H1 (cell line): Measurements from ENCODE around the gene TMEM151B. TPM values are rescaled to one million over a fixed set of nuclear protein-coding genes. Genes with fewer than 3 reads are reported as not detected.

Experiments
- CTCF ChIA-PET: fragments of 300-600 bp; sonication (Branson Sonifier 250); formaldehyde crosslinking; loops from one replicate; lab custom pipeline; 2021; ENCODE audit not compliant: partially characterized antibody; lab: Charles Lee
- POLR2A ChIA-PET: fragments of 300-600 bp; sonication (Branson Sonifier 250); formaldehyde crosslinking; loops from one replicate; lab custom pipeline; 2021; ENCODE audit warnings: inconsistent platforms; ENCODE audit not compliant: partially characterized antibody; lab: Charles Lee
- DNase-seq, 2 experiments: peaks; one replicate each; pipeline versions ENCODE4 v3.0.0 to v3.0.0-alpha.2; 2010 to 2022; ENCODE audit warnings: low spot score in 2 of 2, low read depth in 1 of 2, mixed read lengths in 1 of 2
- FAIRE-seq: peaks from 2 replicates; lab custom pipeline; 2011; peaks lifted over from hg19 to GRCh38; lab: Jason Lieb, UNC
- H2AFZ ChIP-seq: 2 replicates; pipeline ENCODE4 v1.8.1; 2012; ENCODE audit warnings: low read length, inconsistent platforms
- H2AK5ac ChIP-seq: 2 replicates; pipeline ENCODE4 v1.6.1; 2013; ENCODE audit warnings: low read depth, low read length
- H2BK120ac ChIP-seq: replicated peaks from 2 replicates; pipeline ENCODE3; 2013; ENCODE audit warnings: low read depth, low read length, inconsistent platforms
- H2BK12ac ChIP-seq: 2 replicates; pipeline ENCODE4 v1.6.1; 2013; ENCODE audit warnings: low read depth, low read length
- H2BK15ac ChIP-seq: 2 replicates; pipeline ENCODE4 v1.6.1; 2013; ENCODE audit warnings: low read length
- H2BK20ac ChIP-seq: 2 replicates; pipeline ENCODE4 v1.6.1; 2013; ENCODE audit warnings: low read length
- H2BK5ac ChIP-seq: 2 replicates; pipeline ENCODE4 v1.6.1; 2013; ENCODE audit warnings: low read depth, low read length
- H3K14ac ChIP-seq: 2 replicates; pipeline ENCODE4 v1.6.1; 2013; ENCODE audit warnings: inconsistent platforms; ENCODE audit not compliant: insufficient read length
- H3K18ac ChIP-seq: 2 replicates; pipeline ENCODE4 v1.6.1; 2013; ENCODE audit warnings: low read length; ENCODE audit errors: extremely low read depth
- H3K23ac ChIP-seq: 2 replicates; pipeline ENCODE4 v1.6.1; 2013; ENCODE audit warnings: inconsistent platforms; ENCODE audit not compliant: insufficient read length
- H3K23me2 ChIP-seq: 2 replicates; pipeline ENCODE4 v1.6.1; 2013; ENCODE audit warnings: low read depth, low read length
- H3K27ac ChIP-seq: 2 replicates; pipeline ENCODE4 v1.6.1; 2011; ENCODE audit warnings: low read depth, low read length, inconsistent platforms
- H3K27me3 ChIP-seq, 4 experiments: replicated peaks in 1 of 4; 1 replicate in 1 of 4; 2 replicates in 3 of 4; pipeline versions ENCODE4 v1.6.1 to v1.8.1; 2011 to 2013; ENCODE audit warnings: low read length in 3 of 4, mild to moderate bottlenecking in 3 of 4, inconsistent platforms in 2 of 4, mixed read lengths in 2 of 4, moderate library complexity in 1 of 4; ENCODE audit not compliant: control insufficient read depth in 3 of 4, insufficient read depth in 3 of 4; ENCODE audit errors: extremely low read depth in 1 of 4
- H3K36me3 ChIP-seq, 4 experiments: 2 replicates each; pipeline versions ENCODE4 v1.6.1 to v1.8.1; 2011 to 2013; ENCODE audit warnings: mild to moderate bottlenecking in 4 of 4, low read length in 3 of 4, moderate library complexity in 2 of 4, control low read depth in 1 of 4, inconsistent platforms in 1 of 4; ENCODE audit not compliant: insufficient read depth in 4 of 4, control insufficient read depth in 2 of 4
- H3K4ac ChIP-seq: replicated peaks from 2 replicates; pipeline ENCODE3; 2013; ENCODE audit warnings: low read length, low read depth, mixed read lengths, inconsistent platforms; ENCODE audit not compliant: insufficient read length
- H3K4me1 ChIP-seq, 4 experiments: replicated peaks in 1 of 4; 1 replicate in 1 of 4; 2 replicates in 3 of 4; pipeline versions ENCODE4 v1.6.1 to v1.8.1; 2011 to 2013; ENCODE audit warnings: low read length in 3 of 4, inconsistent platforms in 2 of 4, mixed read lengths in 1 of 4; ENCODE audit not compliant: insufficient read depth in 4 of 4, control insufficient read depth in 3 of 4
- H3K4me2 ChIP-seq, 2 experiments: 2 replicates each; pipeline versions ENCODE4 v1.6.1 to v1.8.1; 2011 to 2013; ENCODE audit warnings: low read depth in 2 of 2, low read length in 2 of 2, control low read depth in 1 of 2, inconsistent platforms in 1 of 2, mild to moderate bottlenecking in 1 of 2; ENCODE audit not compliant: insufficient read depth in 1 of 2
- H3K4me3 ChIP-seq, 4 experiments: fragments of 200-600, 300-600 bp in 1 of 4; sonication (generic), shearing (Covaris generic), sonication (Bioruptor Twin) in 1 of 4; 2 replicates each; pipeline versions ENCODE4 v1.5.1 to v1.8.1; 2011 to 2016; ENCODE audit warnings: low read length in 4 of 4, low read depth in 3 of 4, control low read depth in 2 of 4, inconsistent platforms in 2 of 4, mild to moderate bottlenecking in 2 of 4, mixed read lengths in 1 of 4, moderate library complexity in 1 of 4; ENCODE audit not compliant: insufficient read depth in 2 of 4; ENCODE audit errors: extremely low read depth in 1 of 4
- H3K56ac ChIP-seq: replicated peaks from 2 replicates; pipeline ENCODE3; 2013; ENCODE audit warnings: low read depth, mild to moderate bottlenecking, mixed read lengths, low read length, inconsistent platforms; ENCODE audit not compliant: insufficient read length
- H3K79me1 ChIP-seq: 2 replicates; pipeline ENCODE4 v1.6.1; 2013; ENCODE audit warnings: low read depth, low read length, control low read depth
- H3K79me2 ChIP-seq, 2 experiments: 2 replicates each; pipeline versions ENCODE4 v1.6.1 to v1.8.1; 2012 to 2013; ENCODE audit warnings: low read length in 2 of 2, mild to moderate bottlenecking in 2 of 2, inconsistent platforms in 1 of 2; ENCODE audit not compliant: insufficient read depth in 2 of 2, control insufficient read depth in 1 of 2
- H3K9ac ChIP-seq, 4 experiments: replicated peaks in 1 of 4; 1 replicate in 1 of 4; 2 replicates in 3 of 4; pipeline versions ENCODE4 v1.6.1 to v1.8.1; 2011 to 2013; ENCODE audit warnings: low read depth in 3 of 4, low read length in 3 of 4, control low read depth in 2 of 4, mild to moderate bottlenecking in 2 of 4, moderate library complexity in 2 of 4, inconsistent platforms in 1 of 4; ENCODE audit errors: extremely low read depth in 1 of 4
- H3K9me3 ChIP-seq, 2 experiments: 2 replicates each; pipeline versions ENCODE4 v1.6.1 to v1.8.1; 2012 to 2013; ENCODE audit warnings: mild to moderate bottlenecking in 2 of 2, moderate library complexity in 2 of 2, control low read depth in 1 of 2, inconsistent platforms in 1 of 2, low read depth in 1 of 2, low read length in 1 of 2, mixed read lengths in 1 of 2; ENCODE audit not compliant: insufficient read depth in 2 of 2
- H4K20me1 ChIP-seq, 2 experiments: replicated peaks in 1 of 2; 2 replicates each; pipeline versions ENCODE3 to v1.8.1; 2011 to 2013; ENCODE audit warnings: inconsistent platforms in 2 of 2, low read length in 2 of 2, mild to moderate bottlenecking in 1 of 2; ENCODE audit not compliant: insufficient read depth in 2 of 2, control insufficient read depth in 1 of 2
- H4K5ac ChIP-seq: 2 replicates; pipeline ENCODE4 v1.6.1; 2013; ENCODE audit warnings: low read length, low read depth, mixed read lengths, inconsistent platforms; ENCODE audit not compliant: insufficient read length
- H4K8ac ChIP-seq: 2 replicates; pipeline ENCODE4 v1.8.0; 2013; ENCODE audit warnings: mild to moderate bottlenecking, moderate library complexity, low read length, inconsistent platforms; ENCODE audit not compliant: insufficient read depth; ENCODE audit errors: extremely low read depth
- H4K91ac ChIP-seq: replicated peaks from 2 replicates; pipeline ENCODE3; 2013; ENCODE audit warnings: low read length, mixed read lengths, inconsistent platforms; ENCODE audit not compliant: insufficient read length
- CBX5 ChIP-seq: fragments of 300-800, 300-1000 bp; sonication (generic); IDR thresholded peaks from 2 replicates; pipeline ENCODE4 v1.7.1; 2016; ENCODE audit warnings: antibody characterized with exemption, low read length, low read depth
- EP300 ChIP-seq, 2 experiments: IDR thresholded peaks; 1 replicate in 1 of 2; 2 replicates in 1 of 2; pipeline ENCODE4 v1.6.1; 2011 to 2012; ENCODE audit warnings: low read depth in 2 of 2, low read length in 2 of 2, mild to moderate bottlenecking in 2 of 2, borderline replicate concordance in 1 of 2, inconsistent platforms in 1 of 2, moderate library complexity in 1 of 2
- KDM4A ChIP-seq: IDR thresholded peaks from one replicate; pipeline ENCODE4 v1.7.1; 2012; ENCODE audit warnings: low read depth, mild to moderate bottlenecking, moderate library complexity, low read length, inconsistent platforms; ENCODE audit not compliant: severe bottlenecking
- KDM5A ChIP-seq: fragments of 200-600 bp; IDR thresholded peaks from 2 replicates; pipeline ENCODE4 v1.7.1; 2012; ENCODE audit warnings: mild to moderate bottlenecking, low read length, inconsistent platforms, mixed read lengths
- NRF1 ChIP-seq: IDR thresholded peaks from 2 replicates; pipeline ENCODE4 v1.6.1; 2011; ENCODE audit warnings: mild to moderate bottlenecking, low read depth, low read length, improper control_type of control experiment
- POLR2A ChIP-seq, 2 experiments: IDR thresholded peaks; 1 replicate in 1 of 2; 2 replicates in 1 of 2; pipeline ENCODE4 v1.6.1; 2011; ENCODE audit warnings: low read depth in 2 of 2, low read length in 2 of 2, mild to moderate bottlenecking in 2 of 2; ENCODE audit errors: control extremely low read depth in 1 of 2
- POLR2AphosphoS5 ChIP-seq: IDR thresholded peaks from 2 replicates; pipeline ENCODE4 v1.6.1; 2011; ENCODE audit warnings: low read depth, low read length
- RFX5 ChIP-seq: IDR thresholded peaks from 2 replicates; pipeline ENCODE4 v1.6.1; 2011; ENCODE audit warnings: low read depth, low read length, improper control_type of control experiment, borderline replicate concordance
- SAP30 ChIP-seq: fragments of 300-600 bp; sonication (generic); IDR thresholded peaks from 2 replicates; pipeline ENCODE4 v1.7.1; 2012; ENCODE audit warnings: low read length, moderate library complexity, mild to moderate bottlenecking, inconsistent platforms; ENCODE audit not compliant: insufficient read depth, insufficient replicate concordance
- SP1 ChIP-seq: IDR thresholded peaks from 2 replicates; pipeline ENCODE4 v1.6.1; 2011; ENCODE audit warnings: low read depth, low read length
- SP2 ChIP-seq: IDR thresholded peaks from 2 replicates; pipeline ENCODE4 v1.6.1; 2012; ENCODE audit warnings: mild to moderate bottlenecking, low read length, inconsistent platforms
- TBP ChIP-seq: IDR thresholded peaks from 2 replicates; pipeline ENCODE4 v1.6.1; 2011; ENCODE audit warnings: low read depth, low read length, improper control_type of control experiment
- YY1 ChIP-seq: IDR thresholded peaks from 2 replicates; pipeline ENCODE4 v1.6.1; 2011; ENCODE audit warnings: low read depth, mild to moderate bottlenecking, low read length
- WGBS, 2 experiments: shearing (Covaris generic) in 1 of 2; methylation state at CpG; one replicate each; pipeline versions ENCODE4 v1.1.6 to v1.1.7; 2013 to 2015; ENCODE audit warnings: low lambda C conversion rate in 2 of 2, mixed read lengths in 2 of 2, inconsistent platforms in 1 of 2, low coverage in 1 of 2, missing lambda C conversion rate in 1 of 2; ENCODE audit not compliant: insufficient replicate concordance in 2 of 2, insufficient coverage in 1 of 2, insufficient read length in 1 of 2; ENCODE audit errors: extremely low coverage in 1 of 2, missing lambda C conversion rate in 1 of 2; 5-methylcytosine and 5-hydroxymethylcytosine counted together
- polyA plus RNA-seq, 7 experiments: library from polyadenylated mRNA; depleted of rRNA in 3 of 7; stranded (reverse) in 5 of 7; unstranded in 2 of 7; fragments of >200 nt in 5 of 7; fragments of 200-250 nt in 2 of 7; gene quantifications; 1 replicate in 5 of 7; 2 replicates in 1 of 7; 4 replicates in 1 of 7; pipeline versions ENCODE4 v1.2.1 to v1.2.3, GENCODE V29; 2011 to 2013; ENCODE audit warnings: missing spikeins in 2 of 7, mixed read lengths in 2 of 7
- total RNA-seq: library from RNA; stranded (reverse); fragmentation: NEBNext Ultra II Directional; extraction: Animal tissue kit (Norgen Biotek cat#: 25700); gene quantifications from 2 replicates; pipeline ENCODE4 v1.2.1, GENCODE V29; 2021
- TF ChIP-seq, protein P1 (sequence below): IDR thresholded peaks from 2 replicates; pipeline ENCODE4 v1.6.1; 2012; ENCODE audit warnings: inconsistent platforms

TMEM151B gene
- total and polyA plus RNA-seq, 2 of the 8 experiments (the other 6 are each of a cell fraction or from before 2014, with no cell fraction given) = 8.0 to 15.5 TPM

DNA sequence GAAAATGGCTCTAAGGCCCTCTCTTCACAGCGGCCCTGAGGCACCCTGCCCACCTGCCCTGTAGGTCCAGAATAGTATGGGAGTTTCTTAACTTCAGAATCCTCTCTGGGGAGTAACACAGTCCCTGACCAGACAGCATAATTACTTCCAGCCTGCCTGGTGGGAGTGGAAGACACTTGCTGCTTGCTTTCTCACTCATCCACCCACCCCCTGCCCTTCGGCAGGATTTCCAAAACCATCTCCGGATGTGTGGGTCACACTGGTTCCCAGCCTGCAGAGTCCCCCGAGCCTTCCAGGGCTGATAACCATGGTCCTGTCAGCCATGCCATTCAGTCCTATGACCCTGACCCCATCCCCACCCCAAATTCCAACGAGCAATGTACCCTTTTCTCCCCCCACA is 41.4 kb upstream of the TMEM151B start:
- Histone ChIP-seq H2BK12ac (no peak overlapping the region), H2BK20ac (no peak overlapping the region), H3K79me2 (peaks cover 10 to 48% of the 10 kb centered on the region in 2 experiments; a peak in 3 of 4 replicates), H3K9ac (no peak overlapping the region), H3K18ac (no peak overlapping the region), H4K5ac (no peak overlapping the region), H3K14ac (no peak overlapping the region), H2BK120ac (no peak overlapping the region), H4K91ac (no peak overlapping the region), H4K20me1 (peaks cover 34 to 48% of the 10 kb centered on the region in 2 experiments), H3K23ac (no peak overlapping the region), H3K27ac (no peak overlapping the region), H3K4me2 (no peak overlapping the region), H2AFZ (no peak overlapping the region), H3K4ac (no peak overlapping the region), H3K4me3 (no peak overlapping the region), H3K79me1 (peaks cover 29% of the 10 kb centered on the region), H3K9me3 (no peaks in the 10 kb centered on the region), H3K36me3 (peaks cover 26 to 57% (median 45%) of the 10 kb centered on the region in 4 experiments), H4K8ac (no peak overlapping the region), H3K23me2 (peaks cover 10% of the 10 kb centered on the region), H2BK5ac (no peak overlapping the region; the same call in 1 of the 2 replicates), H2BK15ac (no peak overlapping the region), H3K4me1 (peaks cover 9 to 28% (median 21%) of the 10 kb centered on the region in 4 experiments), H3K27me3 (no peaks in the 10 kb centered on the region), H3K56ac (no peak overlapping the region), H2AK5ac (no peak overlapping the region)
- no peak for DNase-seq
- ChIA-PET POLR2A (interaction anchor here (0.6 to 21.0 kb wide), 7 partner anchors 7 to 1059 kb away, joined by 3 to 477 read pairs (median 13); partner anchors contain the start of genes HSP90AB1 and SLC35B2), CTCF (interaction anchor here (1.3 to 19.4 kb wide), 9 partner anchors 7 to 133 kb away, joined by 3 to 287 read pairs (median 8); partner anchors contain the start of gene SLC35B2)
- FAIRE-seq = no peak
- WGBS, 2 experiments = 91% methylated on average over 5 of the region's 5 CpGs; no CpG with 5 or more reads in 1 of the 2 experiments
- TF ChIP-seq EP300 (IDR thresholded peaks at IDR 0.05; ENCODE audit: borderline replicate concordance in 1 of 2, low read depth in 2 of 2, low read length in 2 of 2) (no peak), POLR2A (IDR thresholded peaks at IDR 0.05; ENCODE audit: control extremely low read depth in 1 of 2, low read depth in 2 of 2, low read length in 2 of 2) (no peak), SP1 (no peak), CBX5 (no peak), NRF1 (no peak), RFX5 (no peak), YY1 (no peak), TBP (no peak), POLR2AphosphoS5 (no peak), SP2 (no peak), KDM5A (no peak), KDM4A (no peak), SAP30 (no peak)
- TF ChIP-seq, protein P1, sequence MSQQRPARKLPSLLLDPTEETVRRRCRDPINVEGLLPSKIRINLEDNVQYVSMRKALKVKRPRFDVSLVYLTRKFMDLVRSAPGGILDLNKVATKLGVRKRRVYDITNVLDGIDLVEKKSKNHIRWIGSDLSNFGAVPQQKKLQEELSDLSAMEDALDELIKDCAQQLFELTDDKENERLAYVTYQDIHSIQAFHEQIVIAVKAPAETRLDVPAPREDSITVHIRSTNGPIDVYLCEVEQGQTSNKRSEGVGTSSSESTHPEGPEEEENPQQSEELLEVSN = no peak
